ENCODE measurements around the gene CLCF1. TPM values are rescaled to one million over a fixed set of nuclear protein-coding genes. Genes with fewer than 3 reads are reported as not detected.
A peak's percentile ranks its signal among the peaks of the same experiment; 100 is the strongest.

Gene CLCF1
- total RNA-seq, 1 experiment from 2014 or later = 2.1 TPM

DNA sequence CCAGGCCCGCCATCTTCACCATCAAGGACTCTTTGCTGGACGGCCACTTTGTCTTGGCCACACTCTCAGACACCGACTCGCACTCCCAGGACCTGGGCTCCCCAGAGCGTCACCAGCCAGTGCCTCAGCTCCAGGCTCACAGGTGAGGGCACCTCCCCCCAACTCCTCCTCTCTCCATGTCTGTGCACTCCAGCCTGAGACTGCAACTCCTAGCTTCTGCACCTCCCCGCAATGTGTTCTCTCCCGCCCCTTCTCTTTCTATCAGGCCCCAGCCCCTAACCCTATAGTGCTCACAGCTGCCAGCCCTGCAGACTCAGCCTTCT, 22.8 kb upstream of the CLCF1 start:
- Histone ChIP-seq H3K4ac (ENCODE audit: low read depth, low read length) (no peak overlapping the region), H2BK12ac (ENCODE audit: insufficient read length, low read depth, low read length) (no peak overlapping the region), H2BK120ac (ENCODE audit: low read depth, low read length, poor library complexity, severe bottlenecking) (no peak overlapping the region), H3K9me3 (ENCODE audit: control insufficient read depth, low read depth, low read length) (no peaks in the 10 kb centered on the region), H4K91ac (ENCODE audit: insufficient read length, low read depth, low read length) (no peak overlapping the region), H3K79me1 (ENCODE audit: insufficient read depth, low read depth, low read length, poor library complexity, severe bottlenecking) (peaks cover 3% of the 10 kb centered on the region), H3K56ac (ENCODE audit: insufficient read length, low read depth, low read length) (no peak overlapping the region), H2BK15ac (ENCODE audit: low read depth, low read length) (no peak overlapping the region), H4K20me1 (ENCODE audit: control insufficient read depth, insufficient read depth, insufficient read length) (no peaks in the 10 kb centered on the region), H3K27ac (ENCODE audit: insufficient read length, low read depth, low read length) (no peak overlapping the region), H4K5ac (ENCODE audit: insufficient read length, low read depth, low read length) (no peak overlapping the region), H3K79me2 (ENCODE audit: insufficient read depth, low read length) (peaks cover 4% of the 10 kb centered on the region; the same call in 1 of the 2 replicates), H2AFZ (ENCODE audit: low read length) (no peak overlapping the region), H2BK20ac (ENCODE audit: low read depth, low read length, poor library complexity, severe bottlenecking) (no peak overlapping the region), H3K14ac (ENCODE audit: insufficient read depth, low read length) (no peak overlapping the region; the same call in 1 of the 2 replicates), H3K23me2 (ENCODE audit: insufficient read length, low read depth, low read length, poor library complexity, severe bottlenecking) (peaks cover 15% of the 10 kb centered on the region), H3K4me1 (ENCODE audit: insufficient read depth, low read length) (peaks cover 2% of the 10 kb centered on the region; the same call in 1 of the 2 replicates), H4K8ac (replicated peaks; ENCODE audit: insufficient read length, low read depth, low read length) (no peak overlapping the region), H2AK5ac (ENCODE audit: insufficient read length, low read length) (no peak overlapping the region), H3K18ac (ENCODE audit: insufficient read length, low read depth, low read length) (no peak overlapping the region), H3T11ph (ENCODE audit: low read length) (no peak overlapping the region), H3K9ac (ENCODE audit: extremely low read depth, insufficient read length, low read length) (no peak overlapping the region), H3K23ac (ENCODE audit: insufficient read length, low read depth, low read length) (no peak overlapping the region), H3K4me2 (ENCODE audit: insufficient read depth, insufficient read length, low read length) (no peak overlapping the region), H2BK5ac (ENCODE audit: insufficient read length, low read length) (no peak overlapping the region), H3K27me3 (ENCODE audit: insufficient read depth, low read length) (no peaks in the 10 kb centered on the region)
- WGBS (ENCODE audit: extremely low coverage, insufficient read length, low lambda C conversion rate) = no CpG with 5 or more reads among the region's 7 CpGs
- Mint-ChIP-seq H3K27me3 (ENCODE audit: low read depth) (no peaks in the 10 kb centered on the region), H3K9me3 (no peaks in the 10 kb centered on the region; a peak in 1 of 5 replicates), H3K4me1 (peaks cover 25% of the 10 kb centered on the region in 2 experiments), H3K4me3 (peak overlapping the region in 1 of 2 experiments; percentile 63; a peak in 3 of 5 replicates), H3K36me3 (ENCODE audit: insufficient read depth in 1 of 3, low read depth in 3 of 3) (peaks cover 21 to 57% (median 51%) of the 10 kb centered on the region in 3 experiments), H3K27ac (peak overlapping the region; percentile 55 to 90 (median 88); a peak in 4 of 7 replicates)
- TF ChIP-seq, protein P1, sequence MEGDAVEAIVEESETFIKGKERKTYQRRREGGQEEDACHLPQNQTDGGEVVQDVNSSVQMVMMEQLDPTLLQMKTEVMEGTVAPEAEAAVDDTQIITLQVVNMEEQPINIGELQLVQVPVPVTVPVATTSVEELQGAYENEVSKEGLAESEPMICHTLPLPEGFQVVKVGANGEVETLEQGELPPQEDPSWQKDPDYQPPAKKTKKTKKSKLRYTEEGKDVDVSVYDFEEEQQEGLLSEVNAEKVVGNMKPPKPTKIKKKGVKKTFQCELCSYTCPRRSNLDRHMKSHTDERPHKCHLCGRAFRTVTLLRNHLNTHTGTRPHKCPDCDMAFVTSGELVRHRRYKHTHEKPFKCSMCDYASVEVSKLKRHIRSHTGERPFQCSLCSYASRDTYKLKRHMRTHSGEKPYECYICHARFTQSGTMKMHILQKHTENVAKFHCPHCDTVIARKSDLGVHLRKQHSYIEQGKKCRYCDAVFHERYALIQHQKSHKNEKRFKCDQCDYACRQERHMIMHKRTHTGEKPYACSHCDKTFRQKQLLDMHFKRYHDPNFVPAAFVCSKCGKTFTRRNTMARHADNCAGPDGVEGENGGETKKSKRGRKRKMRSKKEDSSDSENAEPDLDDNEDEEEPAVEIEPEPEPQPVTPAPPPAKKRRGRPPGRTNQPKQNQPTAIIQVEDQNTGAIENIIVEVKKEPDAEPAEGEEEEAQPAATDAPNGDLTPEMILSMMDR (conservative IDR thresholded peaks at IDR 0.05) = no peak
- no peak for DNase-seq

Measured in H9 (cell line).